Mammary epithelial cell (primary cell): ENCODE data around the gene CMYA5.

Experiments used
- CTCF ChIP-seq, 2 donors: IDR thresholded peaks in 1 of 2; conservative IDR thresholded peaks in 1 of 2; 2 replicates each; pipeline ENCODE4 v1.5.1; 2011 to 2012; ENCODE audit warnings: inconsistent platforms in 2 of 2, low read length in 2 of 2, mild to moderate bottlenecking in 2 of 2, control low read depth in 1 of 2, low read depth in 1 of 2; ENCODE audit not compliant: insufficient read depth in 1 of 2; ENCODE audit errors: extremely low read depth in 1 of 2
- EZH2 ChIP-seq: IDR thresholded peaks from 2 replicates; pipeline ENCODE4 v1.6.1; 2012; ENCODE audit warnings: low read length, inconsistent platforms, borderline replicate concordance

DNA sequence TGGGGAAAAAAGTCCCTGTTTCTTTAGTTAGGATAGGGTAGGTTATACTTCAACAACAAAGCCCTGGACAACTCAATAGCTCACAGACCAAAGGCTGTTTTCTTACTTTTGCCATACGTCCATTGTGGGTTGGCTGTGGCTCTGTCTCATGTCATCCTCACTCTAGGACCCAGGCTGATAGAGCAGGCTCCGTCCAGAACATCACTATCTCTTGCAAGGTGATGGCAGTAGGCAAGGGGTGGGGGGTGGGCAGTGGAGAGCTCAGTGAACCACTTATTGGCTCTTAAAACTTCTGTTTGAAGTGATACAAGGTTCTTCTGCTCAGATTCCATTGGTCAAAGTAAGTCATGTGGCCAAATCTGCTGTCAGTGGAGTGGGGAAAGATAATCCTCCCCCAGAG lies 126.4 kb downstream of the CMYA5 start:
- no peak for TF ChIP-seq CTCF (conservative IDR thresholded peaks at IDR 0.05 in 1 of 2, IDR thresholded peaks at IDR 0.05 in 1 of 2; ENCODE audit: extremely low read depth in 1 of 2, insufficient read depth in 1 of 2, low read depth in 1 of 2, low read length in 2 of 2)
- TF ChIP-seq EZH2: no peak
